ENCODE results near the gene ZNF821. TPM values are rescaled to one million over a fixed set of nuclear protein-coding genes. Genes with fewer than 3 reads are reported as not detected.

ZNF821 gene
- total RNA-seq, 1 donor from 2014 or later, result 30.2 TPM

GRCh38 chr16:71902656-71903365 lies 18.8 kb upstream of the ZNF821 start:
- H3K27ac Mint-ChIP-seq (ENCODE audit: unreplicated experiment), result no peak overlapping the region
- peaks cover 22% of the 10 kb centered on the region for H3K4me1 Mint-ChIP-seq
- no peak for DNase-seq (ENCODE audit: low read depth, low spot score)
- peaks cover 4% of the 10 kb centered on the region for H3K36me3 Mint-ChIP-seq (ENCODE audit: low read depth)
- H3K9me3 Mint-ChIP-seq, result no peaks in the 10 kb centered on the region
- no peaks in the 10 kb centered on the region for H3K27me3 Mint-ChIP-seq (ENCODE audit: low read depth)
- no peak overlapping the region for H3K4me3 Mint-ChIP-seq
- no peak for TF ChIP-seq CTCF (conservative IDR thresholded peaks at IDR 0.05)

- Mint-ChIP-seq H3K9me3 (no peaks in the 10 kb centered on the region), H3K4me3 (peak overlapping the region; percentile 64), H3K36me3 (ENCODE audit: low read depth) (peaks cover 4% of the 10 kb centered on the region), H3K27ac (ENCODE audit: unreplicated experiment) (no peak overlapping the region), H3K27me3 (ENCODE audit: low read depth) (no peaks in the 10 kb centered on the region), H3K4me1 (peaks cover 29% of the 10 kb centered on the region)
- no peak for TF ChIP-seq CTCF (conservative IDR thresholded peaks at IDR 0.05)
- DNase-seq (ENCODE audit: low read depth, low spot score), result no peak
Observed at GRCh38 chr16:71899171-71899570, 15.2 kb upstream of the ZNF821 start.

GRCh38 chr16:71896764-71897368 lies 12.9 kb upstream of the ZNF821 start:
- Mint-ChIP-seq H3K9me3 (no peaks in the 10 kb centered on the region), H3K4me1 (peaks cover 27% of the 10 kb centered on the region), H3K27ac (ENCODE audit: unreplicated experiment) (no peak overlapping the region), H3K36me3 (ENCODE audit: low read depth) (peaks cover 2% of the 10 kb centered on the region), H3K4me3 (peak overlapping the region; percentile 99), H3K27me3 (ENCODE audit: low read depth) (no peaks in the 10 kb centered on the region)
- DNase-seq (ENCODE audit: low read depth, low spot score), result no peak
- TF ChIP-seq CTCF (conservative IDR thresholded peaks at IDR 0.05), result no peak

- no peak for TF ChIP-seq CTCF (conservative IDR thresholded peaks at IDR 0.05)
- DNase-seq (ENCODE audit: low read depth, low spot score), result no peak
- peak overlapping the region; percentile 98 for H3K27ac Mint-ChIP-seq (ENCODE audit: unreplicated experiment)
Observed at GRCh38 chr16:71895679-71896365, 11.8 kb upstream of the ZNF821 start.

GRCh38 chr16:71894921-71895678 lies 11.1 kb upstream of the ZNF821 start, which contains the start of gene IST1:
TSS of gene IST1 (plus strand) at chr16:71895531. CDS start at chr16:71915641, 20,110 bp downstream.
- H3K27me3 Mint-ChIP-seq (ENCODE audit: low read depth), result no peaks in the 10 kb centered on the region
- H3K27ac Mint-ChIP-seq (ENCODE audit: unreplicated experiment), result peak within 1 kb of the TSS; percentile 98
- H3K36me3 Mint-ChIP-seq (ENCODE audit: low read depth), result peaks cover under 1% of the 10 kb centered on the region
- H3K4me3 Mint-ChIP-seq, result peak within 1 kb of the TSS; percentile 99
- H3K4me1 Mint-ChIP-seq, result peaks cover 17% of the 10 kb centered on the region
- peak; percentile 96 for DNase-seq (ENCODE audit: low read depth, low spot score)
- no peak for TF ChIP-seq CTCF (conservative IDR thresholded peaks at IDR 0.05)
- H3K9me3 Mint-ChIP-seq, result no peaks in the 10 kb centered on the region

More at GRCh38 chr16:71895679-71896365, 11.8 kb upstream of the ZNF821 start:
- Mint-ChIP-seq H3K9me3 (no peaks in the 10 kb centered on the region), H3K27me3 (ENCODE audit: low read depth) (no peaks in the 10 kb centered on the region), H3K4me3 (peak overlapping the region; percentile 99), H3K36me3 (ENCODE audit: low read depth) (peaks cover 2% of the 10 kb centered on the region), H3K4me1 (peaks cover 21% of the 10 kb centered on the region)

Measured in neural crest cell (in vitro differentiated cells).